D721Med (cell line): Measurements from ENCODE around the gene MALAT1.

Source experiments
- DNase-seq: peaks from one replicate; pipeline ENCODE4 v3.0.0; 2011; ENCODE audit warnings: low spot score; ENCODE audit not compliant: insufficient read length
- FAIRE-seq: peaks from 2 replicates; lab custom pipeline; 2011; peaks lifted over from hg19 to GRCh38; lab: Jason Lieb, UNC
- TF ChIP-seq, protein P1 (sequence below): IDR thresholded peaks from 2 replicates; pipeline ENCODE4 v1.5.1; 2012; ENCODE audit warnings: mild to moderate bottlenecking, control low read depth; ENCODE audit not compliant: insufficient read depth; ENCODE audit errors: missing control alignments

Gene MALAT1

DNA sequence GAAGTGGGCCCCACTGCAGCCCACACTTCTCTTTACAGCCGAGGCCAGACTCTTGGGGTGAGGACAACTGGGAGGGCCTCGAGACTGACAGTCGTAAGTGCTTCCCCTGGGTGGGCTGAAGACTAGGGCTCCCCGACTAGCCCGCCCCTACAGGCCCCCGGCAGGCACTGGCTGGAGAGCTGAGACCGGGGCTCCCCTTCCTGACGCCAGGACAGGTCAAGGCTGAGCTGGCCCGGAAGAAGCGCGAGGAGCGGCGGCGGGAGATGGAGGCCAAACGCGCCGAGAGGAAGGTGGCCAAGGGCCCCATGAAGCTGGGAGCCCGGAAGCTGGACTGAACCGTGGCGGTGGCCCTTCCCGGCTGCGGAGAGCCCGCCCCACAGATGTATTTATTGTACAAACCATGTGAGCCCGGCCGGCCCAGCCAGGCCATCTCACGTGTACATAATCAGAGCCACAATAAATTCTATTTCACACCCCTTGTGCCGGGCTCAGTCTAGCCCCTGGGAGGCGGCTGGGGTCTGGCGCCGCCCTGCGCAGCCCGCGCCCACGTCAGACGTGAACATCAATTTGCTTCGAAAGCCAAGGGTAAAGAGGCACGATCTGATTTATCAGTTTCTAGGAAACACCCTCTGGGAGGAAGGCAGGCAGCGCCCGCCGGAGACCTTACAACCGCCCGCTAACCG, 39.5 kb downstream of the MALAT1 start:
- DNase-seq (no peak), FAIRE-seq (no peak)
- TF ChIP-seq, protein P1, sequence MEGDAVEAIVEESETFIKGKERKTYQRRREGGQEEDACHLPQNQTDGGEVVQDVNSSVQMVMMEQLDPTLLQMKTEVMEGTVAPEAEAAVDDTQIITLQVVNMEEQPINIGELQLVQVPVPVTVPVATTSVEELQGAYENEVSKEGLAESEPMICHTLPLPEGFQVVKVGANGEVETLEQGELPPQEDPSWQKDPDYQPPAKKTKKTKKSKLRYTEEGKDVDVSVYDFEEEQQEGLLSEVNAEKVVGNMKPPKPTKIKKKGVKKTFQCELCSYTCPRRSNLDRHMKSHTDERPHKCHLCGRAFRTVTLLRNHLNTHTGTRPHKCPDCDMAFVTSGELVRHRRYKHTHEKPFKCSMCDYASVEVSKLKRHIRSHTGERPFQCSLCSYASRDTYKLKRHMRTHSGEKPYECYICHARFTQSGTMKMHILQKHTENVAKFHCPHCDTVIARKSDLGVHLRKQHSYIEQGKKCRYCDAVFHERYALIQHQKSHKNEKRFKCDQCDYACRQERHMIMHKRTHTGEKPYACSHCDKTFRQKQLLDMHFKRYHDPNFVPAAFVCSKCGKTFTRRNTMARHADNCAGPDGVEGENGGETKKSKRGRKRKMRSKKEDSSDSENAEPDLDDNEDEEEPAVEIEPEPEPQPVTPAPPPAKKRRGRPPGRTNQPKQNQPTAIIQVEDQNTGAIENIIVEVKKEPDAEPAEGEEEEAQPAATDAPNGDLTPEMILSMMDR = no peak

DNA sequence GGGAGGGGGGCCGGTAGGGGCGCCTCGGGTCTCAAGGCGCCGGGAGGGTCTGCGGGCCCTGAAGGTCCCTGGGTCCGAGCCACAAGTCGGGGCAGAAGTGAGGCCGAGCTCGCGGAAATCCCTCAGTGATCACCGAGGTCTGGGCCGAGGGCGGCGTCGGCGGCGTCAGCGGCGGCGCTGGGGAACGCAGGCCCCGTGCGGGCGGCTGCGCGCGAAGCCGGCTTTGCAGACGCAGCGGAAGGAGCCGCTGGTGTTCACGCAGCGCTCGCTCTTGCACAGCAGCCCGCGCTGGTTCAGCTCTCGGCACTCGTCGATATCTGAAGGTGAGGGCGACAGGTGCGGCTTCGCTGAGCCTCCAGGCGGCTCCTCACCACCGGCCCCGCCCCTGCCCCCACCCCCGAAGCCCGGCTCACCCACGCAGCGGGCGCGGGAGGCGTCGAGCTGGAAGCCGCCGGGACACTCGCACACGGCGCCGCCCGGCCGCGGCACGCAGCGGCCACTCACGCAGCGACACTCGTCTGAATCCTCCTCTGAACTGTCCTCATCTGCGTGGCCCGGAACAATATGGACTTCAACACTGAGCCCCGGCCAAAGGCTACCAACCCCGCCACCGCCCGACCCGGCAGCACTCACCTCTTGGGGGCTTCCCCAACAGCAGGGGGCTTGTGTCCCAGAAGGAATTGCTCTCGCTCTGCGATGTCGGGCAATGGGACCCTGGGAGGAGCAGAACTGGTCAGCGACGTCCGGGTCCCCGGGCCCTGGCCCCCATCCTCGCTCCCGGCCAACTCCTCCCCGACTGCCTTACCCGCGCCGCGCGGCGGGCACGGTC, 40.3 kb downstream of the MALAT1 start:
- FAIRE-seq (no peak), DNase-seq (no peak)
- TF ChIP-seq, protein P1 = no peak

DNA sequence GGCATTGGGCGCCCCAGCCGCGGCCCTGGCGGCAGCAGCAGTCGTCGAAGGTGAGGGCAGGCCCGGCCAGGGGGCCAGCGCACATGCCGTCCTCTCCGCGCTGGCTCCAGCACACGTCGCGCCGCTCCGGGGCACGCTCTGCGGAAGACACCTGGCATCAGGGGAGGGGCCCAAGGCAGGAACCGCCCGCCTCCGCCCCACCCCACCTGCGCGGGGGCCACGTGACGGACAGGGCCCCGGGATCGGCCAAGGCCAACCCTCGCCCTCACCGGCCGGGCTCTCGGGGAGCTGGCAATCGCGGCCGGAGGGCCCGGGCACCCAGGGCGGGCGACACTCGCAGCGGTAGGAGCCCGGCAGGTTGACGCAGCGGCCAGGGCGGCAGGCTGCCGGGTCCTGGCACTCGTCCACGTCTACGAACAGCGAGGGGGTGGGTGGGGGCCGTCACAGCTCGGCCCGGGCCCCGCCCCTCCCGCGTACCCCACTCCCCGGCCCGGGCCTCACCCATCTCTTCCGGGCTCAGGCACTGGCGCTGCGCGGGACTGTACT, 41.0 kb downstream of the MALAT1 start:
- DNase-seq (no peak), FAIRE-seq (no peak)
- TF ChIP-seq, protein P1 = no peak

DNA sequence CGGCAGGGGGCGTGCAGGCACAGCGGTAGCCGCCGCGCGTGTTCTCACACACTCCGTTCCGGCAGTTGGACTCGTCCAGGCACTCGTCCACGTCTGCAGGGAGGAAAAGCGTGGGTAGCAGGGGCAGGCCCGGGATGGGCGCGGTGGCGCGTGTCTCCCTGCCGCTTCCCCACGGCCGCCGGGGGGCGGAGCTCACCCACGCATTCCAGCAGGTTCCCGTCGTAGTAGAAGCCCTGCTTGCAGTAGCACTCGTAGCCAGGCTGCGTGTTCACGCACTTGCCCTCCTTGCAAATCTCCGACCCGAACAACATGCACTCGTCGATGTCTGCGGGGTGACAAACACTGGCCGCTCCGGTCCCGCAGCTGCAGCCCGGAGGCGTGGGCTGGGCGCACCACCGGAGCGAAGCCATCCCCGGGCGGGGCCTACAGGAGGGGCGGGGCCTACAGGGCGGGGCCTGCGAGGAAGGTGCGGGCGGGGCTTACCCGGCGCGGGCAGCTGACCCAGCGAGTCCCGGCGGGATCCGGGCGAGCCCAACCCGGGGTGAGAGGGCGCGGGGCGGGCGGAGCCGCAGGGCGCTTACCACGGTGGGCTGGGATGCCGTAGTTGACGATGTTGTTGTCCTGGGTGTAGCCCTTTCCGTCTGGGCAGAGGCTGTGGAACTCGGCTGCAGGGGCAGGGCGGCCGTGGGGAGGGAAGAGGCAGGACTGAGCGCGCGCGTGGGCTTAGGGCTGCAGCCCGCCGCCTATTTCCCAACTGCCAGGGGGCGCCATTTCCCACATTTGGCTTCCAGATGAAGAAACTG, 41.6 kb downstream of the MALAT1 start:
- FAIRE-seq (no peak), DNase-seq (peak; percentile 99)

DNA sequence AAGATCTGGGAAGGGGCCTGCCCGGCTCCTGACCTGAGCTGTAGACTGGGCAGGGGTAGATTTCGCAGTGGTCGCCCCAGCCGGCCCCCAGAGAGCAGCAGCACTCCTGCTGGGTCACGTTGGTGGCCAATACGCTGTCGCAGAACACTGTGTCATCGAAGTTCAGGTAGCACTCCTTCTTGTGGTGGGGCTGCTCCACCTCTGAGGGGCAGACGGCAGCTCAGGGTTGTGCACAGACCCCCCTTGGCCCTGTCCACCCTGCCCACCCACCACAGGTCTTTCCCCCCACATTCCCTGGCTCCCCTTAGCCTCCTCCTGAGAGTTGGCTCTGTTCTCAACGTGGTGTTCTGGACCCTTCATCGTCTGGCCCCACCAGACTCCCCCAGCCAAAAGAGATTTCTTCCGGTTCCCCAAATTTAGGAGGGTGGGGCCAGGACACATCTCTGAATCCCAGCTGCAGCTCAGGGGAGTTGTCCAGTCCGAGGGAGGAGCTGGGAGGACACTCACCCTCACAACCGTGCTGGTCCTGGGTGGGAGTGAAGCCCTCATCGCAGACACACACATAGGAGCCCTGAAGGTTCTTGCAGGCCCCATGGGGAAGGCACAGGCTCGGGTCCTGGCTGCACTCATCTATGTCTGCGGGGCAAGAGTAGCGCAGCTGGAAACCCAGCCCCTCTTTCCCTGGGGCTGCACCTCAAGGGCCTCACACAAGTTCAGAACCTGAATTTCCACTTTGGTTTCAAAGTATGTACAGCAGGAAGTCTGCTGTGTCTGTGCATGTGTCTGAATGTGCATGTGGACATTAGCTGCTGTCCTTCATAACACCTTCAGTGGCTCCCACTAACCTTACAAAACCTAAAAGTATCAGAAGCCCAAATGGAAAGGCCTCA, 42.5 kb downstream of the MALAT1 start:
- DNase-seq = no peak

More for the DNA sequence above, 41.6 kb downstream of the MALAT1 start:
- TF ChIP-seq, protein P1 = peak; percentile 71

More for the DNA sequence above, 42.5 kb downstream of the MALAT1 start:
- FAIRE-seq = no peak
- TF ChIP-seq, protein P1 = no peak
